22Rv1 (cell line): ENCODE results near the gene RAB11A.
A peak's percentile ranks its signal among the peaks of the same experiment; 100 is the strongest.

ENCODE experiments used
- CTCF ChIP-seq: fragments of 450-650 bp; IDR thresholded peaks from 2 replicates; pipeline ENCODE4 v1.5.1; 2017; ENCODE audit warnings: mild to moderate bottlenecking
- ZFX ChIP-seq: fragments of 450-650 bp; IDR thresholded peaks from 2 replicates; pipeline ENCODE4 v1.6.1; 2017; ENCODE audit warnings: antibody characterized with exemption, borderline replicate concordance

DNA sequence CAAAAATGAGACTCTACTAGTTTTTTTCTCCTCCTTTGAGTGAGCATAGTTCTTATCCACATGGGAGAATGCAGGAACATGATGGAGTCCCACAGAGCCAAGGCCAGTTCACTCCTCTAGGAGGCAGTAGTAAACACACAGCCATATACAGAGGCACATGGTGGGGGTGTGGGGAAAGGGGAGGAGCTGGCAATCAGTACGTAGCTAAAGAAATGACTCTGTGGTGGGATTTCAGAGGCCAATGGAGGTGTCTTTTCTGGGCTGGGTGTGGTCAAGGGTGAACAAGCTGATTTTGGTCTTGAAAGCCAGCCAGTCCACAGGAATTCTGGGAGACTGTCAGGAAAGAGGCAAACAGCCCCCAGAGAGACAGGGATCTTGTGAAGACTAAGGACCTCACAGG is 6.6 kb upstream of the RAB11A start:
- TF ChIP-seq CTCF (peak; percentile 76), ZFX (no peak)
